Muscle of back (tissue), 11 donors: ENCODE measurements around the gene NECTIN3. TPM values are rescaled to one million over a fixed set of nuclear protein-coding genes. Genes with fewer than 3 reads are reported as not detected.
A peak's percentile ranks its signal among the peaks of the same experiment; 100 is the strongest.

Experiments used
- DNase-seq, 3 donors: peaks; one replicate each; pipeline versions ENCODE4 v3.0.0 to v3.0.0-alpha.2; 2013
- polyA plus RNA-seq, 10 donors: library from polyadenylated mRNA; unstranded; fragments of 120-200 nt; gene quantifications; one replicate each; pipeline ENCODE4 v1.2.1, GENCODE V29; 2013; ENCODE audit not compliant: insufficient read length in 10 of 10

NECTIN3 gene
- polyA plus RNA-seq, 10 donors: 17.0 to 33.3 (median 23.5) TPM

DNA sequence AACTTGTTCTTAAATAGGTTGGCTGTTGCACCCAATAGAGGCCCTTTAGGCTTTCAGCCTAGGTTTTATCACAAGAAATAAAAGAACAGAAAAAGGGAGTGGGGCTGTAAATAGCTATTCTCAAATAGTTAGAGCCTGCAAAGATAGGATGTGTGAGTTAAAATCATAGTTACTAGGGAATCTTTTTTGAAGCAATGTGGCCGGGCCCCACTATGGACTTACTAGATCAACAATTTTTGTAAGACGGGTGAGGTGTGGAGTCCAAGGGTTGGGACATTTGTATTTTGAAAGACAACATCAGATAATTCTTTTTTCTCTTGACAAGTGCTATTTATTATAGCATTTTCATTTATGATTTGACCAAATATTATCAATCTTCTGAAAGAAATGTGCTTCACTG is 5.8 kb downstream of the NECTIN3 start:
- DNase-seq: no peak

DNA sequence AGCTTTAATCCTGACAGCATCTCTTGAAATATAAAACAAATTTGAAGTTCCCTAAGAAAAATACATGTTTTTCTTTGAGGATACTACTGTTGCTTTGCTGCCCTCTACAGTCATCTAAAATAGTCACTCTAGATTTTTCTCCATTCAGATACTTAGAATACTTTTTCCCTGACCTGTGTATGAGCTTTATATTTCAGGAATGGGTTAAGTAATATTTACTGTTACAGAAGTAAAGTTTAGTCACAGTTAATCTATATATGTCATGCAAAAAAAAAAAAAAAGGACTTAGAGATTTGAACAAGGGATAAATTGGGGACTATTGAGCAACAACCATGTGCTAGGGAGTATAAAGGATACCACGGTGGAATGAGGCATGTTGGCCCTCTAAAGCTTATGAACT is 8.8 kb downstream of the NECTIN3 start:
- peak; percentile 21 to 52 (median 38) for DNase-seq

DNA sequence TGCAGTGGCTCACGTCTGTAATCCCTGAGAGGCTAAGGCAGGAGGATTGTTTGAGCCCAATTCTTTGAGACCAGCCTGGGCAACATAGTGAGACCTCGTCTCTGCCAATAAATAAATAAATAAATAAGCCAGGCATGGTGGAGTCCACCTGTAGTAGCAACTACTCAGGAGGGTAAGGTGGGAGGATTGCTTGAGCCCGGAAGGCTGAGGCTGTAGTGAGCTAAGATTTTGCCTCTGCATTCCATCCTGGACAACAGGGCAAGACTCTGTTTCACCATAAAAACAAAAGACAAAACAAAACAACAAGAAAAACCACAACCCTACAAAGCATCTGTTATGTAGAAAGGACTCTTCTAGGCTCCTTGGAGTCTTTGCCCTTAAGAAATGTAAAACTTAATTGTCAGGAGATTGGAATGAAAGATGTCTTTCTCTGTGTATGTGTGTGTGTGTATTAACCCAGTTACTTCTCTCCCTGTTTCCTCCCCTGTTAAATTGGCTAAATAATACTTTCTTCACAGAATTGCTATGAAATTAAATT is 9.5 kb downstream of the NECTIN3 start:
- no peak for DNase-seq

DNA sequence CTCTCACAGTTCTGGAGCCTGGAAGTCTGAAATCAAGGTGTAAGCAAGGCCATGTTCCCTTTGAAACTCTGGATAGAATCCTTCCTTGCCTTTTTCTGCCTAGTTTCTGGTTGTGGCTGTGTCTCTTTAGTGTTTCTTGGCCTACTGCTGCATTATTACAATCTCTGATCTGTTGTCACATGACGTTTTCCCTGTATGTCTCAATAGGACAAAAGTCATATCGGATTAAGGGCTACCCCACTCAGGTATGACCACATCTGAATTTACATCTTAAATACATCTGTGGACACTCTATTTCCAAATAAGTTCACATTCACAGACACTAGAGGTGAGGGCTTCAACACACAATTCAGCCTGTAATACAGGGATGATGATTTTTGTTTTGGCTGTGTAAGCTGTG is 13.3 kb downstream of the NECTIN3 start:
- DNase-seq: no peak

DNA sequence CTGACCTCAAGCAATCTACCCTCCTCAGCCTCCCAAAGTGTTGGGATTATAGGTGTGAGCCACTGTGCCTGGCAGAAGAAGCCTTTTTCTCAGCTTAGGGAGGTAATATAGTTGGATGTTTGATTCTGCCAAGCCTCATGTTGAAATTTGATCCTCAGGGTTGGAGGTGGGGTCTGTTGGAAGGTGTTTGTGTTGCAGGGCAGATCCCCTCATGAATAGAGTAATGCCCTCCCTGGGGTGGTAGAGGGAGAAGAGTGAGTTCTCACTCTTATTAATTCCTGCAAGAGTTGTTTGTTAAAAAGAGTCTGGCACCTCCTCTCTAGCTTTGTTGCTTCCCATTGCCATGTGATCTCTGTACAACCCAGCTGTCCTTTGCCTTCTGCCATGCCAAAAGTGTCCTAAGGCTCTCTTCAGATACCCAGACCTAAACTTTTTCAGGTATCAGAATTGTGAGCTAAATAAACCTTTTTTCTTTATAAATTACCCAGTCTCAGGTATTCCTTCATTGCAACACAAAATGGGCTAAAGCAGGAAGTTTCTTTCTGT is 16.4 kb downstream of the NECTIN3 start:
- peak in 1 of 3 donors; percentile 13 for DNase-seq

DNA sequence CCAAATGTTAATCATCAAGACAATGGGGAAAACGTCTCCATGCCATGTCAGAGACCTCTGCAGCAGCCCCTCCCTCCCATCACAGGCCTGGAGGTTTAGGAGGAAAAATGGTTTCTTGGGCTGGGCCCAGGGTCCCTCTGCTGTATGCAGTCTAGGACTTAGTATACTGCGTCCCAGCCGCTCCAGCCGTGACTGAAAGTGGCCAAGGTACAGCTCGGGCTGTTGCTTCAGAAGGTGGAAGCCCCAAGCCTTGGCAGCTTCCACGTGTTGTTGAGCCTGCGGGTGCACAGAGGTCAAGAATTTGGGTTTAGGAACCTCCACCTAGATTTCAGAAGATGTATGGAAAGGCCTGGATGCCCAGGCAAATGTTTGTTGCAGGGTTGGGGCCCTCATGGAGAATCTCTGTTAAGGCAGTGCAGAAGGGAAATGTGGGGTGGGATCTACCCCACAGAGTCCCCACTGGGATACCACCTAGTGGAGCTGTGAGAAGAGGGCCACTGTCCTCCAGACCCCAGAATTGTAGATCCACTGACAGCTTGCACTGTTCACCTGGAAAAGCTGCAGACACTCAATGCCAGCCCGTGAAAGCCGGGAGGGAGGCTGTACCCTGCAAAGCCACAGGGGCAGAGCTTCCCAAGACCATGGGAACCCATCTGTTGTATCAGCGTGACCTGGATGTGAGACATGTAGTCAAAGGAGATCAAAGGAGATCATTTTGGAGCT is 25.0 kb downstream of the NECTIN3 start:
- DNase-seq: no peak

DNA sequence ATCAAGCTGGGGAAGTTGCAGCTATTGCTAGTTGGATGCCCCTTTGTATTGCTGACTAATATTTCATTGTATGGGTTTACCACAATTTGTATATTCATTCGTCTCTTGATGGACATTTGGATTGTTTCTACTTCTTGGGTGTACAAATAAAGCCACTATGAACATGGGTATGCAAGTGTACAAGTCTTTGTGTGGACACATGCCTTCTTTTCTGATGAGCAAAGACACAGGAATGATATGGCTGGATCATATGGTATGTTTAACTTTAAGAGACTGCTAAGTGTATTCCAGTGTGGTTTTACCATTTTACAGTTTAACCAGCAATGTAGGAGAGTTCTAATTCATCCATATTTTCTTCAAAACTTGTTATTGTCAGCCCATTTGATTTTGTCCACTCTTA is 32.2 kb downstream of the NECTIN3 start:
- DNase-seq: no peak

DNA sequence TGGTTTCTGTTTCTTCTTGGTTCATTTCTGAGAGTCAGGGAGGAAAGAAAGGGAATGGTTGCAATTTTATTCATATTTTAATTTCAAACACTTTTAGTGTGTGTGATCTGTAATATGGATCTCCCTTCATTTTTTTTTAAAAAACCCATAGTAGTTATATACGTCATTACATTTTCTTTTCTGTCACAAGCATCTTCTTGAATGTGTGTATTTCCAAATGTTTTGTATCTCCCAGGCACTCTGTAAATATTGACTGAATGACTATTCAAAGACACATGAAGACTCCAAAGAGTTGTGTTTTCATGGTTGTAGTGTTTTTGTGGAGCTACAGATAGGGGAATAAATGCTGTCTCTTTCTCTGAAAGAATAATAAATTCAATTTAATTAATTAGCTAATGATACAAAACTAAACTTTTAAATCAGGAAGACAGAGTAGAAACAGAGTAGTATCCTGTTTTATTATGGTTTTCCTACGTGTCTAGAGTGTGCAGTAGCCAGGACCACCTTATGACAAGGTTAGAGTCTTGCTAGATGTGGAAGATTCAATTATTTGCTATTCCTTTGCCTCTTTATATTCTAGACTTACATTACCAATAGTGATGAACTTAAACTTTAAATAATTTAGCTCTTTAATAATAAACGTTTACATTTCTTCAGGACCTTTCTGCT is 35.5 kb downstream of the NECTIN3 start:
- no peak for DNase-seq

DNA sequence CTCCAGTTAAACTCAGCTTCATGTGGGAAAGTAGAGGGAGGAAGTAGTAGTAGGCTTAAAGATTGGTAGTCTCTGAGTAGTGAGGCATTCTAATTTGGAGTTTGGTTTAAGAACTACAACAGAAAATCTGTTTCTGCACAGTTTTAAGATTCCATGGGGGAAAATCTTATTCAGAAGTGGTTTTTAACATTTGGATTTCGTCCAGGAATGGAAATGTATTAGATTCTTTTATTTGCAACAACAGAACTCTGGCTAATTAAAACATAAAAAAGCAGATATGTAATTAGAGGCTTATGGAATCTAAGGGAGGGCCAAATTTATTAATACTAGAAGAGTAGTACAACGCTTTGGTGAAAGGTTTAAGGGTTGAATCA is 36.0 kb downstream of the NECTIN3 start:
- peak in 2 of 3 donors; percentile 4 to 7 for DNase-seq

DNA sequence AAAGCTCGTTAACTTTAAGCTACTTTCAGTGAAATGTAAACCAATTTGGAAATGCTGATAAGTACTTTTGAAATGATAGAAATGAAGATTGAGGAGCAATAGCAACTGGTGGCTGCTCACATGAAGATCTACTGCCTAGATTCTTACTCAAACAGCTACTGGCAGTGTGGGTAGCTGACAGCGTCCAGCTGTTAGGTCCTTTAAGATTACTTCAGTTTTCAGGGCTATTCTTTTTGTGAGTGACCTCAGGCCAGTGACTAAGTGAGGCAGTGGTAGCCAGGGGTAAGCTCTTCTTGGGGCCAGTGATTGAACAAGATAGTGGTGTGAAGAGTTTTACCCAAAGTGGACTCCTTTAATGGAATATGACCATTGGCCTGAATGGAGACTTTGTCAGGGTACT is 41.3 kb downstream of the NECTIN3 start:
- DNase-seq: no peak

DNA sequence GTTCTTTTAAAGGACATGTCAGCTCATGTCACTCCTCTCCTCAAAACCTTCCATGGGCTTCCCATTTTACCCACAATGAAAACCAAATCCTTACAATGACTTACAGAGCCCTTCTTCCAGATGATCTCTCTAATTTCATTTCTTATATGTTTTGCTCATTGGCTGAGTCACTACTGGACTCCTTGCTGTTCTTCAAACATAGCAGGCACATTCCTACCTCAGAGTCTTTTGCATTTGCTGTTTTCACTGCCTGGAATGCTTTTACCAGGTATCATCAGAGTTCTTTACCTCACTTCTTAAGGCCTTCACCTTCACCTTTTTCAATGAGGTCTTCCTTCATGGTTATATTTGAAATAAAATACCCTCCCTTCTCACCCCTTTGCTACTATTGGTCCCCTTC is 57.3 kb downstream of the NECTIN3 start:
- no peak for DNase-seq

DNA sequence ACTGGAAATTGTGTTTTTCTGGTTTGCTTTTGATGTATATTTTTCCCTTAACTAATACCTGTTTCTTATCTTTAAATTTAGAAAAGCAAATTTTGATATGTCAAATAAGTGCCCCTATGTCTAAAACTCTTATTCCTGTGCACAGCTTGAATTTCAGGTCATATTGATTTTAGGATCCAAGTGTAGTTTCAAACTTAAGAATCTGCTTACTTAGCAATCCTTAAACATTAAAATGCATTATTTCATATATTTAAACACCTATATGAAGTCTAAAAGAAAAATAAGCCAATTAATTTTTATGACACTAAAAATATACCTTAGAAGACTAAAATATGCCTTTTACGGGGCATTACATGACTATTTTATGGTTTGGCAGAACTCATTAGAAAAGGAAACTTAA is 59.2 kb downstream of the NECTIN3 start:
- DNase-seq: no peak

DNA sequence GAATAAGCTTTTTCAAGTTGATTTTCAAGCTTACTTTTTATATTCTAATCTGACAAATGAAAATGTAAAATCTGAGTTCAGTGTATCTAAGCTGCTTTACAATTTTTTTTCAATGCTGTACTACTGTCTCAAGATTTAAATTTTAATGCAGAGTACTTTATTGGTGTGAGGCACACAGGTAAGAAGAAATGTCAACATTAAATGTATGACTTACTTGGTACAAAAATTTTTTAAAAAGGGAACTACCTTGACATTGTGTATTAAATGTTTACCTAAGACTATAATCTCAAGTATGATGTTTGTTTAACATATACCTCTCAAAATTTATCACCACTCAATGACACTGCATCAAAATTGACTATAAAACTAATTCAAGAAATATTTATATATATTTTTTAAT is 62.7 kb downstream of the NECTIN3 start:
- no peak for DNase-seq

DNA sequence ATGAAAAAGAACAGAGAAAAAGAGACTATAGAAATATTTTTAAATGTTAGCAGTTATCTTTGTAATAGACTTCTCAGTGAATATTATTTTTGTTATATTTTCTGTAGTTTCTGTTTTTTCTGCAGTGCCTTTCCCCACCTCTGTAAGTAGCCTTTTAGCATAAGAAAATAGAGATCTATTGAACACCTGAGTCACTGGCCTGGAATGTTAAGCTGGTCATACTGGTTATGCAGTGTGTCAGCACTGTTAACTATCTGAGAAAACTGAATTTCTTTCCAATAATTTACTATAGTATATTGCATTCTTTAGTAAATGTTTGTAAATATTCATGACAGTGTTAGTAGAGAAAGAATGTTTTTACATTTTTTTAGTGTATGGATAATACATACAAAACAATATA is 79.8 kb downstream of the NECTIN3 start:
- peak in 1 of 3 donors; percentile 37 for DNase-seq

DNA sequence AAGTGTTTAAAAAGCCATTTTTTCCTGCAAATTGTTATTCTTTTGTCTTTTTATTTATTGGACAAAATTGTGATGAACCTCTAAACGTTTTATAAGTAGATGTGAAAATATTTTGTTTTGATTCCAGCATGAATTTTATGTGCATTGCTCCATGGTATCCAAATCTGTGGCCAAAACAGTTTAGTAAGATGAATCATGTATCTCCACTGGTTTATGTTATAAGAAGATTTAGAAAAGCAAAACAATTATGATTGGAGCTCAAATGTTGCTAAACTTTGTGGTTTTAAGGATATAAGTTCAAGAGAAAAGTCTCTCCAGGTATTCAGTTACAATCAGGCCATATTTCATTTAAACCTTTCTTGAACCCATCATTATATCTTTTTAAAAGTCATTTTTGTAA is 80.9 kb downstream of the NECTIN3 start:
- peak in 1 of 3 donors; percentile 4 for DNase-seq

DNA sequence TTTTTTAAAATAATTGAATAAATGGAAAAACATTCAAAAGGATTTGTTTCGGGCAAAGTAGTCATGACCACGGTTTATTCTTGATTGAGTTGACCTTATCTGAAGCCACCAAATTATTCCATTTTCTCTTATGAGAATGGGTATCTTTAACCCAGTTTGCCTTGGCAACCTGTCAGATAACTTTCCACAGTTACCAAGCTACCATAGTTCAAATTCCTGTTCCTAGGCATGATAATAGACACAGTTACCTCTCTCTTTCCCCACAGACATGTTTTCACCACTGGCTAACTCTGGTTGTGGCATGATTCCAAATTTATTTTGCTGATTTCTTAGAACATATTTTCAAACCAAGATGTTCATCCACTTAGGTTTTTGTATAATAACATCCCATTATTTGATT is 84.9 kb downstream of the NECTIN3 start:
- DNase-seq: no peak

DNA sequence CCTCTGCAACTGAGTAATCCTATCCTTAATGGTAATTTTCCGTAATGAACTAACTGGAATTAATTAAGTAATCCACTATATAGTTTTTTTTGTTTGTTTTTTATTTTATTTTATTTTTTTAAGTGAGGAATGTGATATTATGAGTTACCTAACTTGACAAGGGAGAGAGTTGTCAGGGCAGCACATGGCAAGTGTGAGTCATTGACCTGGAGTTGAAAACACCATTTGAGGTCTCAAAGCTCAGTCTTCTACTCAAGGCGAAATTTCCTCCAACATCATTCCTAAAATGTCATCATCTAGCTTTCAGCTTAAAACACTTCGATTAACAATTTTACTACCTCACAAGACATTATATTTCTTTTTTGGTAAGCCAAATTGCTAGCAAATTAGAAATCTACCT is 87.8 kb downstream of the NECTIN3 start:
- no peak for DNase-seq

DNA sequence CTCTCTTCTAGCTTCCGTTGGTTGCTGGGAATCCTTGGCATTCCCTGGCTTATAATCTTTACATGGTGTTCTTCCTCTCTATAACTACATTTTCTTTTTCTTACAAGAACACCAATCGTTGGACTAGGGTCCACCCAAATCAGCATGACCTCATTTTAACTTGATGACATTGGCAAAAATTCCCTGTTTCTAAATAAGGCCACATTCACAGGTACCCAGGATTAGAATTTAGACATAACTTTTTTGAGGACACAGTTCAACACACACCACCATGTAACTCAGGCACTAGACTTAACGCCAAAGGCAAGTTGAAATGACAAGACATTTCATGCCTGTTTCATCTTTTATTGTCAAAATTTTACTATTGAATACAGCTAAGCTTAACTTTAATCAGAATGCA is 93.0 kb downstream of the NECTIN3 start:
- DNase-seq: no peak

DNA sequence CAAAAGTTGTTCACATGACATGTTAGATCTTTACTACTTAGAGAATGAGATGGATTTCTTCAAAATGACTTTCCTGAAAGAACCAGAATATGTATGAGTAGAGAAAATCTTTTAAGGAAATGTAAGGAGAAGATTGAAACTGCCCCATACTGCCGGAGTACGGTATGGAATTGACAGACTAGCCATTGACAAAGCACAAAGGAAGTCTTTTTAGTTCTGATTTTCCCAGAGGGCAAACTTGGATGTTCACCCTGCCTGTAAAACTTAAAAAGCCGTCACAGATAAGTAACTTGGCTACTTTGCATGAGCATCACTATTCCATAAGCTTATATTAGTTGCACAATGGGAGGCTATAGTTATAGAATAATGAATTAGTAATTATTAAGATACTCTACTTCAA is 93.8 kb downstream of the NECTIN3 start:
- DNase-seq: peak in 1 of 3 donors; percentile 16

DNA sequence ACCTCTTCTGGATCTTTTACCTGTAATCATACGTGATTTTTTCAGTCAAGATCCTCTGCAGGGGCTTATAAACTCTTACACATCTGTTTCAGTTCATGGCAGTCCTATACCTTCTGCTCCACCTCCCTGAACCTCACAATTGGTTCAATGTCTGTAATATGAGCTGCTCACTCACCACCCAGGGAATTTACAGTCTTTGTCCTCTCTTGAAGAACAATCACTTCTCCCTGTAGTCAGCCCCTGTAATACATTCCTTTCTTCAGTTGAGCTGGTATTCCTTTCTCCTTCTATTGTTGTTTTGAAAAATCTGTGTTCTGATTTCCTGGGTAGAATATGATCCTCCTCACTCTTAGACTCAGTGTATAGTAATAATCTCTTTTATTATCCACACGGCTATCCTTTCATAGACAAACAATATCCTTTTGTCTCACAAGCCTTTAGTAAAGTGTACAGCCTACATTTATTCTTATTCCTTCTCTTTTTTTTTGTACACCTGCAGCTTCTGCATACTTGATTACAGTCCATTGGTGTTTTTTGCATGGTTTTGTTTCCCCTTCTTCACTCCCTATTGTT is 101.8 kb downstream of the NECTIN3 start:
- DNase-seq: peak in 1 of 3 donors; percentile 4

DNA sequence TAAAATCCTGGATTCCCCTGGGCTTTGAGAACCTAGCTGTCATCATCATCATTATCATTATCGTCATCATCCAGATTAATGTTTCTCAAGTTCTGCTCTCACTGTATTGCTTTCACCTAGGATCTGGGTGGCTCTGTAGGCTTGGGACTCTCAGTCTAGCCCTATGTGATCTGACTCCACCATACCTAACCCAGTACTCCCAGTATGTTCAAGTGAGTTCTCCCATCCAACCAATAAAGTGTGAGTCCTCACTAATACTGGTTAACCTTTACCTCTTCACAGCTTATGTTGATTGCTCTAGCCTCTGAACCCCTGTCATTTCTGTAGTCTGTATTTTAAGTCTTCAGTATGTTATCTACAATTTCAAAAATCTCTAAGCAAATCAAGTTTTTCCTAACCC is 102.3 kb downstream of the NECTIN3 start:
- DNase-seq: no peak

DNA sequence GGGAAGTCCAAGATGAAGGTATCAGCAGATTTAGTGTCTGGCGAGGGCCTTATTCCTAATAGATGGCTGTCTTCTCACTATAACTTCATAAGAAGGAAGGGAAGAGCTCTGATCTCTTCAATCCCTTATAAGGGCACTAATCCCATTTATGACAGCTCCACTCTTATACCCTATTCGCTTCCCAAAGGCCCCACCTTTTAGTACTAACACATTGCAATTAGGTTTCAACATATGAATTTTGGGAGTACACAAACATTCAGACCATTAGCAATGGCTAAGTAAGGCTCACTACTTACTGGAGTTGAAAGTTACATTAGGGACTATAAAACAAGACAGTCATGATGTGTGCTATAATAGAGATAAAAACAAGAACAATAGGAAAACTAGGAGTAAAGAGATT is 118.9 kb downstream of the NECTIN3 start:
- DNase-seq: no peak

DNA sequence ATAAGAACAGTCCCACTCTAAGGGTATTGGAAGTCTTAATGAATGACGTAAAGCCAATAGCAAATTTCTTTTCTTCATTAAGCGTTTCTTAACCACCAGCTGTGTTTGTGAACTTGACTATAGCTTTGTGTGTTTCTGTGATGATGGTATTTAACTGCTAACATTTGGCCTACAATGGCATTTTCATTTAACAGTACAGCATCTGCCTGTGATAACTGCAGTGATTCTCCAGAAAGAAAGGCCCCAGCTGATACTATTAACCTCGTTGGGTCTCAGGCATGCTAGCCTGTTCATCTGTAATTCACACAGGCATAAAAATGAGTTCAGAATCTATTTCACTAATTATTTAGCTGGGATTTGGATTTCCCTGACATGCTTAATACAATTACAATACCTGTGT is 121.9 kb downstream of the NECTIN3 start:
- DNase-seq: no peak
